Endothelial cell of umbilical vein (primary cell): ENCODE results near the gene EIF3A. TPM values are rescaled to one million over a fixed set of nuclear protein-coding genes. Genes with fewer than 3 reads are reported as not detected.

ENCODE experiments used
- BruUV-seq: library from RNA; stranded (reverse); fragments of 400-500 nt; replicated peaks from 2 replicates; lab custom pipeline; 2021; lab: Mats Ljungman, UMichigan
- CTCF ChIA-PET: fragments of 300-600, 350-600 bp; sonication (Branson Sonifier 250); formaldehyde crosslinking; loops from one replicate; lab custom pipeline; 2021; ENCODE audit warnings: antibody characterized with exemption, inconsistent platforms; lab: Charles Lee
- POLR2A ChIA-PET: fragments of 300-600, 350-600 bp; sonication (Branson Sonifier 250); formaldehyde crosslinking; loops from one replicate; lab custom pipeline; 2021; ENCODE audit warnings: antibody characterized with exemption, inconsistent platforms; lab: Charles Lee
- DNase-seq: peaks from one replicate; pipeline ENCODE4 v3.0.0-alpha.2; 2011; ENCODE audit warnings: low read depth, low spot score
- FAIRE-seq: peaks from 2 replicates; lab custom pipeline; 2011; peaks lifted over from hg19 to GRCh38; lab: Jason Lieb, UNC
- H2AFZ ChIP-seq: 2 replicates; pipeline ENCODE4 v1.6.0; 2012; ENCODE audit warnings: low read depth, low read length, control low read depth, inconsistent platforms
- H3K27ac ChIP-seq: 2 replicates; pipeline ENCODE4 v1.5.1; 2011; ENCODE audit warnings: low read depth, mild to moderate bottlenecking, control low read depth, low read length, moderate library complexity; ENCODE audit not compliant: insufficient read depth
- H3K27me3 ChIP-seq, 2 experiments: 2 replicates each; pipeline versions ENCODE4 v1.6.0 to v1.6.1; 2011; ENCODE audit warnings: low read length in 2 of 2, mixed read lengths in 1 of 2; ENCODE audit not compliant: control insufficient read depth in 2 of 2, insufficient read depth in 2 of 2
- H3K36me3 ChIP-seq, 2 experiments: 2 replicates in 1 of 2; 3 replicates in 1 of 2; pipeline ENCODE4 v1.5.1; 2011; ENCODE audit warnings: low read length in 2 of 2, mild to moderate bottlenecking in 1 of 2, moderate library complexity in 1 of 2; ENCODE audit not compliant: control insufficient read depth in 2 of 2, insufficient read depth in 2 of 2; ENCODE audit errors: extremely low read depth in 1 of 2
- H3K4me1 ChIP-seq: 3 replicates; pipeline ENCODE4 v1.5.1; 2011; ENCODE audit warnings: mild to moderate bottlenecking, low read length; ENCODE audit not compliant: control insufficient read depth, insufficient read depth; ENCODE audit errors: extremely low read depth
- H3K4me2 ChIP-seq: 2 replicates; pipeline ENCODE4 v1.6.1; 2011; ENCODE audit warnings: low read length, control low read depth, mixed read lengths; ENCODE audit not compliant: insufficient read depth
- H3K4me3 ChIP-seq, 3 experiments: fragments of 200-600 bp in 1 of 3; sonication (generic), shearing (Covaris generic) in 1 of 3; replicated peaks in 1 of 3; 2 replicates each; pipeline ENCODE4 v1.5.1; 2011 to 2016; ENCODE audit warnings: control low read depth in 3 of 3, low read length in 3 of 3, mild to moderate bottlenecking in 2 of 3, inconsistent platforms in 1 of 3, low read depth in 1 of 3, moderate library complexity in 1 of 3; ENCODE audit not compliant: insufficient read depth in 1 of 3
- H3K79me2 ChIP-seq: 2 replicates; pipeline ENCODE4 v1.6.0; 2012; ENCODE audit warnings: low read length, inconsistent platforms; ENCODE audit not compliant: control insufficient read depth, insufficient read depth
- H3K9ac ChIP-seq: replicated peaks from 2 replicates; pipeline ENCODE3; 2011; ENCODE audit warnings: low read length, control low read depth; ENCODE audit not compliant: insufficient read depth; ENCODE audit errors: extremely low read depth
- H3K9me1 ChIP-seq: replicated peaks from 3 replicates; pipeline ENCODE4 v1.6.0; 2011; ENCODE audit warnings: mild to moderate bottlenecking, low read length; ENCODE audit not compliant: control insufficient read depth, insufficient read depth; ENCODE audit errors: extremely low read depth
- H3K9me3 ChIP-seq: replicated peaks from 2 replicates; pipeline ENCODE4 v1.5.1; 2012; ENCODE audit warnings: low read length, inconsistent platforms; ENCODE audit not compliant: control insufficient read depth, insufficient read depth
- H4K20me1 ChIP-seq: replicated peaks from 2 replicates; pipeline ENCODE3; 2011; ENCODE audit warnings: mild to moderate bottlenecking, low read length; ENCODE audit not compliant: control insufficient read depth, insufficient read depth; ENCODE audit errors: extremely low read depth
- CTCF ChIP-seq, 2 donors: IDR thresholded peaks; 1 replicate in 1 of 2; 2 replicates in 1 of 2; pipeline ENCODE4 v1.5.1; 2011; ENCODE audit warnings: low read length in 2 of 2, mild to moderate bottlenecking in 2 of 2, moderate library complexity in 2 of 2, control low read depth in 1 of 2, inconsistent platforms in 1 of 2, low read depth in 1 of 2; ENCODE audit not compliant: insufficient read depth in 1 of 2; ENCODE audit errors: extremely low read depth in 1 of 2
- EZH2 ChIP-seq: IDR thresholded peaks from 2 replicates; pipeline ENCODE4 v1.6.1; 2012; ENCODE audit warnings: borderline replicate concordance, low read depth, mild to moderate bottlenecking, moderate library complexity, low read length, inconsistent platforms; ENCODE audit not compliant: severe bottlenecking
- FOS ChIP-seq: IDR thresholded peaks from 2 replicates; pipeline ENCODE4 v1.6.1; 2011; ENCODE audit warnings: mild to moderate bottlenecking, low read length, moderate library complexity, borderline replicate concordance; ENCODE audit not compliant: insufficient read depth
- GATA2 ChIP-seq: IDR thresholded peaks from 2 replicates; pipeline ENCODE4 v1.7.0; 2011; ENCODE audit warnings: low read depth, mild to moderate bottlenecking, moderate library complexity, mixed read lengths, low read length; ENCODE audit not compliant: insufficient read length, insufficient read depth
- JUN ChIP-seq: IDR thresholded peaks from 2 replicates; pipeline ENCODE4 v1.6.1; 2011; ENCODE audit warnings: borderline replicate concordance, low read depth; ENCODE audit not compliant: insufficient read length, insufficient read depth
- MAX ChIP-seq: IDR thresholded peaks from 2 replicates; pipeline ENCODE4 v1.6.1; 2011; ENCODE audit not compliant: insufficient read depth, insufficient read length
- MYC ChIP-seq: IDR thresholded peaks from one replicate; pipeline ENCODE4 v1.6.1; 2011; ENCODE audit warnings: mild to moderate bottlenecking, low read depth, low read length
- POLR2A ChIP-seq: IDR thresholded peaks from 2 replicates; pipeline ENCODE4 v1.6.1; 2012; ENCODE audit warnings: low read depth, mild to moderate bottlenecking, control low read depth, low read length
- POLR2AphosphoS5 ChIP-seq: IDR thresholded peaks from 2 replicates; pipeline ENCODE4 v1.6.1; 2012; ENCODE audit warnings: low read depth, mild to moderate bottlenecking, control low read depth, low read length, moderate library complexity; ENCODE audit not compliant: insufficient read depth
- dilution Hi-C: fragments of 300-500 bp; cut with MboI; formaldehyde crosslinking; loops from one replicate; pipeline ENCODE4 v1.15.0; 2019; ENCODE audit warnings: low sequenced_read_pairs; ENCODE audit not compliant: extremely low pct_ligation_motif_present
- intact Hi-C: fragments of 100-400 bp; cut with micrococcal nuclease; formaldehyde crosslinking; loops from one replicate; pipeline ENCODE4 v1.10.0; 2022
- polyA plus RNA-seq, 4 experiments: library from polyadenylated mRNA; depleted of rRNA in 3 of 4; stranded (reverse) in 3 of 4; unstranded in 1 of 4; fragments of >200 nt; gene quantifications; 2 replicates each; pipeline versions ENCODE4 v1.2.1 to v1.2.3, GENCODE V29; 2011 to 2012; ENCODE audit warnings: missing spikeins in 1 of 4
- total RNA-seq: library from RNA; stranded (reverse); gene quantifications from 2 replicates; pipeline ENCODE4 v1.2.3, GENCODE V29; 2021

EIF3A gene
- total and polyA plus RNA-seq, 2 donors (not counting 3 experiments of a cell fraction or from before 2014, with no cell fraction given) = 27.6 to 159 TPM

GRCh38 chr10:119078422-119079179 is 2.0 kb downstream of the EIF3A start:
- peak overlapping the region; percentile 80 to 97 (median 97) for H3K4me3 ChIP-seq
- ChIA-PET CTCF (no interaction called here), POLR2A (interaction anchor here (0.7 kb wide), 1 partner anchor 48 kb away, joined by 3 read pairs; no protein-coding TSS in a partner anchor)
- H3K27ac ChIP-seq = no peak overlapping the region
- dilution Hi-C loops = no loop called here
- H3K9ac ChIP-seq = peak overlapping the region; percentile 99
- BruUV-seq = no TSS peak
- no peaks in the 10 kb centered on the region for H3K9me3 ChIP-seq
- peaks cover 69% of the 10 kb centered on the region for H3K79me2 ChIP-seq
- H3K27me3 ChIP-seq = no peaks in the 10 kb centered on the region
- TF ChIP-seq POLR2AphosphoS5 (no peak), GATA2 (no peak), MYC (no peak), CTCF (IDR thresholded peaks at IDR 0.05; ENCODE audit: extremely low read depth in 1 of 2, insufficient read depth in 1 of 2, low read depth in 1 of 2, low read length in 2 of 2) (no peak), JUN (no peak), EZH2 (no peak), MAX (no peak), POLR2A (no peak), FOS (no peak)
- FAIRE-seq (no peak), DNase-seq (no peak)
- peaks cover 0 to 4% of the 10 kb centered on the region in 2 experiments for H3K36me3 ChIP-seq
- H3K9me1 ChIP-seq = no peaks in the 10 kb centered on the region
- peak overlapping the region; percentile 100 for H3K4me2 ChIP-seq
- no peak overlapping the region for H2AFZ ChIP-seq
- peaks cover 22% of the 10 kb centered on the region for H4K20me1 ChIP-seq
- intact Hi-C loops = loop anchor here (5.0 kb wide), 2 partner anchors 41 to 409 kb away; no protein-coding TSS in a partner anchor
- peaks cover 19% of the 10 kb centered on the region for H3K4me1 ChIP-seq
